GM13976 (cell line): ENCODE measurements around the gene CBFA2T2.

Experiments
- DNase-seq: peaks from one replicate; pipeline ENCODE4 v3.0.0; 2012; ENCODE audit warnings: low spot score
- CTCF ChIP-seq: IDR thresholded peaks from 2 replicates; pipeline ENCODE4 v1.5.1; 2012; ENCODE audit warnings: borderline replicate concordance, mild to moderate bottlenecking; ENCODE audit not compliant: insufficient read depth; ENCODE audit errors: extremely low read depth, missing control alignments, control extremely low read depth
- in situ Hi-C: fragments of 300-500 bp; cut with MboI; formaldehyde crosslinking; loops from one replicate; pipeline ENCODE4 v1.12.0; 2022; ENCODE audit warnings: low sequenced_read_pairs, mixed read lengths, inconsistent platforms; ENCODE audit not compliant: unreplicated experiment

Gene CBFA2T2

GRCh38 chr20:33606118-33606771 lies 116.3 kb downstream of the CBFA2T2 start:
- DNase-seq: peak; percentile 28
- TF ChIP-seq CTCF: no peak
- in situ Hi-C loops: no loop called here

DNA sequence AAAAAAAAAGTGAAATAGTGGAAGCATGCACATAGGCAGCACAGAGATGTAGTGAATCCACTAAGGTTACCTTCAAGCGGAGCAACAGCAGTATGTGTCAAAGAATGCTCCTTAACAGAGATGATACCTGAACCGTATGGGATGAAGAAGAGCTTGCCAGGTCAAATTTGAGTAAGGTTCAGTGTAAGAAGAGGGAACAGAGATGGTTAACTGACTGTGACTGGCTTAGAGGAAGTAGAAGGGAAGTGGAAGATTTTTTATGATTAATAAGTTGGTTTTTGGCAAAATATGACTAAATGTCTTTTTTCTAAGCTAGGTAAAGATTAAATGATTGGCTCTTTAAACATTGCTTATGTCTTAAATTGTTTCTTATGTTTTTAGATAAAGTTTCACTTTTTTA lies 119.6 kb downstream of the CBFA2T2 start:
- DNase-seq: no peak
- no peak for TF ChIP-seq CTCF
- in situ Hi-C loops: no loop called here

- no peak for DNase-seq
- in situ Hi-C loops: no loop called here
- no peak for TF ChIP-seq CTCF
Observed at GRCh38 chr20:33611106-33611505, 121.2 kb downstream of the CBFA2T2 start.

DNA sequence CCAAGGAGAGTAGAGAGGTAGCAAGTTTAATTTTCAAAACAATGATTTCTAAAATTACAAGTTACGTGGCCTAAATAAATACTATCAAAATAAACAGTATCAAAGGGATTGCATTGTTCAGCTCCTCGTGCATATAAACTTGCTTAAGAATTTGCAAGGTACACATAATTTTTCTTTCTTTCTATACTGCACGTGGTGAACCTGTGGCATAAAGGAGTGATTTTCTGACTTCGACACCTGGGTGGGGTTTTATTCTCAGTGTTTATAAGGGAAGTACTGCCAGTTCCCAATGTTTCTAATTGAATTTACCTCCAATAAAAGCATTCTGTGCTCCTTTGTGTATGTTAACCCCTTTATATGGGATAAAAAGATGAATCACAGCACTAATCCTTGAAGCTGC lies 122.1 kb downstream of the CBFA2T2 start:
- DNase-seq: no peak
- no peak for TF ChIP-seq CTCF
- in situ Hi-C loops: no loop called here

DNA sequence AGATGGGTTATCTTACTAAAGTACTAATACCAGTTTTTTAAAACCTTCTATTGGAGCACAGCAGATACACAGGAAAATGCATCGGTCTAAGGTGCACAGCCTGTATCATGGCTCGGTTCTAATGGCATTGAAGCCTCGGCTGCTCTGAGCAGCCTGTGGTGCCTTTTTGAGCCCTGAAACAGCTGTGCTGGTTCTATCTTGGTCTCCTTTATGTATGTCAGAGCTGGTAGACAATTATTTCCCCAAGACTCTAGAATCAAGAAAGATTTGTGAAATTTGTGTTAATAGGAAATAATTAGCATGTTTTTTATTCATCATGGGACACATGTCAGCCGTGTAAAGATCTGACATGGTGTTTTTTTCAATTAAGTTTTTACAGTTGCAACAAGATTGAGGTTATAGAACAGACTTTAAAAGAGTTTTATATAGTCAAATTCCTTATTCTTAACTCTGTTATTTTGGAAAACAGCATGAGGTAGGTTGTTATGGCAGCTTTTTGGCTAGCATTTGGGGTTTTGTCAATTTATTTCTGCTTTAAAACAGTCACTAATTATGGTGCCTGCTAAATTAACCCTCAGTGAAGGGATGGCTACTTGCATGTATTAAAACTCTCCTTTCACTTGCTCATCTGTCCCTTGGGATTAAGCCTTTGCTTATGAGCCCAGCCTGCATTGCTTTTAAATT lies 132.0 kb downstream of the CBFA2T2 start:
- in situ Hi-C loops: no loop called here
- TF ChIP-seq CTCF: no peak
- no peak for DNase-seq

DNA sequence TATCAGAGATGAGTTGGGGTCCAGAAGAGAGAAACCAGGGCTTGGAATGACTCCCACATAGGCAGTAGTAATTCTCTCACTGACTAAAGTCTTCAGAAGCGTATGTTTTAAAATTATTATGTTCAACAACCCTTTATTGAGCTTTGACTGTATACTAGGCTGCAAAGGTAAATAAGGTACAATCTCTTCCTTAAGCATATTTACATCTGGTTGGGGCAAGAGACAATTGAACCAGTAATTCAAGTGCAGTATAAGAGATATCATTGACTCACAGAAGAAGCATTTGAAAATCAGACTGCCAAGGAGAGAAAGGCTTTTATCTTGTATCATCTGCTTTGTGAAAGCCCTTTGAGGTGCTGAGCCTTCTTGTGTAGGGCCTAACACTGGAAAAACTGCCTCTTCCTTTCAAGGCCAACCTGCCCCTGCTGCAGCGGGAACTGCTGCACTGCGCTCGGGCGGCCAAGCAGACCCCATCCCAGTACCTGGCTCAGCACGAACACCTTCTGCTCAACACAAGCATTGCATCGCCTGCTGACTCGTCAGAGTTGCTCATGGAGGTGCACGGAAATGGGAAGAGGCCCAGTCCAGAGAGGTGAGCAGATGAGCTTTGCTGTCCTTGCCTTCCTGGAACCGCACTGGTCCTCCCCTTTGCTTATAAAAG lies 132.9 kb downstream of the CBFA2T2 start:
- in situ Hi-C loops: no loop called here
- no peak for DNase-seq
- no peak for TF ChIP-seq CTCF

- no peak for DNase-seq
- in situ Hi-C loops: no loop called here
- no peak for TF ChIP-seq CTCF
Observed at GRCh38 chr20:33624399-33624798, 134.5 kb downstream of the CBFA2T2 start.
